SH-SY5Y (cell line): ENCODE data around the gene BMAL1.

Source experiments
- GATA2 ChIP-seq: IDR thresholded peaks from 2 replicates; pipeline ENCODE4 v1.6.1; 2011; ENCODE audit warnings: mild to moderate bottlenecking, low read depth, low read length
- GATA3 ChIP-seq: IDR thresholded peaks from 2 replicates; pipeline ENCODE4 v1.6.1; 2011; ENCODE audit warnings: low read depth, mild to moderate bottlenecking, low read length, moderate library complexity

The BMAL1 gene

DNA sequence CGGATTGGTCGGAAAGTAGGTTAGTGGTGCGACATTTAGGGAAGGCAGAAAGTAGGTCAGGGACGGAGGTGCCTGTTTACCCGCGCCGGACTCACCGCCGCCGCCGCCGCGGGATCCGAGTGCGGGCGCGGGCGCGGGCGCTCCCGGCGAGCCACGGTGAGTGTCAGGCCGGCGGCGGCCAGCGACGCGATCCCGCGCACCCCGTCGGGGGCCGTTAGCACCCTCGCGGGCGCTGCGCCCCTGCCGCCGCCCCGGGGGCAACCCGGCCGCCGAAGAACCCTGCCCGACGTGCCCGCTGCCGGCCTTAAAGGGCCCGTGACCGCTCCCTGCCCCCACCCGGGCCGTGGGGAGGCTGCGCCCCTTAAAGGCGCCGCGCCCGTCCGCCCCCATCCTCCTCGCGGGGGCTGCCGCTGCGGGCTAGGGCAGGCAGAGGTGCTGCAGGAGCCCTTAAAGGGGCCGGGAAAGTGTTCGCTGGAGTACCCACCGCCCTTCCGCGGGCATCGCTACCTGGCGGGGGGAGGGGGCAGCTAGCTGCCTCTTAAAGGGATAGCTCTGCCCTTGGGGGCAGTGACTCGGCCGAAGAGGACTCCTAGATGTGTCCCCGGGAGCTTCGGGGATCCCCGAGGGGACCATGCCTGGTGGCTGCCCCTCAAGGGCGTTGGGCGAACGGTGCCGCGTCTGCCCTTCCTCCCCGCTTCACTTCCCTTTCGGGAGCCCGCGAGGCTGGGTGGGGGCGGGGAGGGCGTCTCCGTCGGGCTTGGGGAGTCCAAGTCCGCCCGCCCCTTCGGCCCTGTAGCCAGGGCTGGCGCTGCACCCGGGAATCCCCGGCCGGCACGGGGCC lies at the start of gene BMAL1:
TSS of gene BMAL1 (plus strand) at position 23 of the 841 bp plus-strand sequence. CDS start 76,519 bp downstream, outside the sequence.
- TF ChIP-seq GATA2 (no peak), GATA3 (no peak)

GRCh38 chr11:13228572-13228971 lies 49.0 kb upstream of the BMAL1 start:
- TF ChIP-seq GATA2 (no peak), GATA3 (no peak)

GRCh38 chr11:13229136-13229535 lies 48.5 kb upstream of the BMAL1 start:
- TF ChIP-seq GATA2: no peak
- no peak for TF ChIP-seq GATA3

DNA sequence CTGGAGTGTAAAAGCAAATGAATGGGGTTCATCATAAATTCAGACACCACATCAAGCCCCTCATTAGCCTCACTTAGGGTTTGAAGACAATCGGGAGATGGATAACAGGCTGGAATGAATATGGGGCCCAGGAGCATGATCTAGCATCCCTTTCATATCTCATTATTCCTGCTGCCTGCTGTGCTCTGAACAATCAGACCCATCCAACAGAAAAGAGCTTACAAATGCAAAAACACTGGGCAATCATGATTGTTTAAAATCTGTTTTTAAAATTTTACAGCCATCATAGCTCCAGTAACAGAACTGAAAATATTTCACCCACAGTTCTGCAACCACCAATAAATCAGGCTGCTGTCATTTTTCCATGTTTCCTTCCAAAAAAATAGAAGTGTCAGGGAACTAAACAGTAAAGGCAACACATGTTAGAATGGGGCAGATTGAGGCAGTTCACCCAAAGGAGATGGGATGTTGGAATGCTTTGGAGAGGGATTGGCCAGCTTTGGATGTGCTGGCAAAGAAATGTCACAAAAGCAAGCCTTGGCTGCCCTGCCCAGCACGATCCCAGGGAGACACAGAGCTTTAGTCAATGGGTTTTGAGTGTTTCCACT lies 47.8 kb upstream of the BMAL1 start:
- TF ChIP-seq GATA3 (no peak), GATA2 (no peak)

GRCh38 chr11:13233173-13233745 lies 44.3 kb upstream of the BMAL1 start:
- TF ChIP-seq GATA3 (no peak), GATA2 (no peak)

GRCh38 chr11:13235895-13236294 lies 41.7 kb upstream of the BMAL1 start:
- TF ChIP-seq GATA3: no peak
- no peak for TF ChIP-seq GATA2

DNA sequence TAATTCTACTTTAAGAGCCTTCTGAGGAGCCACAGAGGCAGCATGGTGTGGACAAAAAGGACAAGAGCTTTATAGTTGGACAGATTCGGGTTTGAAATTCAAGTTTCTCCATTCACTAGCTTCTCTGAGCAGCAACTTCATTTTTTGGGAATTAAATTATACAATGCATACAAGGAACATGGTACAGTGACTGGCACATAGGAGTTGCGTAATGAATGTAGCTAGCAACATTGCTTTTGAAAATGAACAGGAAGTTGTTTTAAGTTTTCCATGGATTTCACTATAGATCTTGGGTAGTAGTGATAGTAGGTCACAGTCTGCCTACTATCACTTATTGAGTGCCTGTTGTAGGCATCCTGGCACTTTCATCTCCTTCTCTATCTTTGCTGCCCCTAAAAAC lies 41.0 kb upstream of the BMAL1 start:
- TF ChIP-seq GATA3 (no peak), GATA2 (no peak)

- no peak for TF ChIP-seq GATA2
- no peak for TF ChIP-seq GATA3
Observed at GRCh38 chr11:13237761-13238160, 39.8 kb upstream of the BMAL1 start.

GRCh38 chr11:13238879-13239514 lies 38.6 kb upstream of the BMAL1 start:
- no peak for TF ChIP-seq GATA3
- no peak for TF ChIP-seq GATA2

- TF ChIP-seq GATA2: no peak
- TF ChIP-seq GATA3: no peak
Observed at GRCh38 chr11:13242564-13242963, 35.0 kb upstream of the BMAL1 start.

DNA sequence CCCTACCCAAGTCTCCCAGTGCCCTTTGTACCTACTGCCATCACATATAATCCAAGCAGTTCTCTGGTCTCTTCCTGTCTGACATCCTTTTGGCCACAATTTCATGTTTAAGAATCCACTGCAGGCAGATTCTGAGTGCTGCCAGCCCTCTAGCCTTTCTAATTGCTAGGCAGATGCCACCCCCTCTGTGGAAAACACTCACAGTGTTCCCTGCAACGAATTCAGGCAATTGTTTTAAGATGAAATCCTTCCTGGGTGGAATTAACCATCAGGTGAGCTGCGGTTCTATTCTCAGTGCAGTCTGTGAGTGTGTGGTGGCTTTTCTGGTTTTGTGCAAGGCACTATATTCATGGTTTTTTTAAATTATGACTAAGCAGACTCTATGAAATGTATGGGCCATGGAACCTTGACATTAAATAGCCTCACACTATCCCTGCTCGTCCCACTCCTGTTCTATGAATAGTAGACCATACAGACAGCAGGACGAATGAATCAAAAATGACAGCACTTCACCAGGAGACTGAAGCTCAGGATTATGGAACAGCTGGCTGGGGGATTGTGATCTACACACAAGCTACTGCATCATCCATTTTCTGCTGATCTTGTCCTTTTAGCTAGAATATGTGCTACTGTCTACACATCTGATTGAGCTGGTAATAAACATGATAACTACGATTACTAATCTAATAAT lies 29.8 kb upstream of the BMAL1 start:
- no peak for TF ChIP-seq GATA2
- TF ChIP-seq GATA3: no peak

DNA sequence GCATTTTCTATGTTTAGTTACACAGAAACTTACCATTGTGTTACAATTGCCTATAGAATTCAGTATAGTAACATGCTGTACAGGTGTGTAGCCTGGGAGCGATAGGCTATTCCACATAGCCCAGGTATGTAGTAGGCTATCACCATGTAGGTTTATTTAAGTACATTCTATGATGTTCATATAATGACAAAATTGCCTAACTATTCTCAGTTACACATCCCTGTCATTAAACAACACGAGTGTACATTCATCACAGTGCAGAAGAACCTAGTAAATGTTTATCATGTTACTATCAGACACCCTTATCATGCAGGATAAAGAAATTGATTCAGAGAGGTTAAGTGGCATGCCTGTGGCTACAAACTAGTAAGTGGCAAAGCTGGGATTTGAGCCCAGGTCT lies 28.4 kb upstream of the BMAL1 start:
- TF ChIP-seq GATA2: no peak
- TF ChIP-seq GATA3: no peak

GRCh38 chr11:13249992-13250391 lies 27.6 kb upstream of the BMAL1 start:
- TF ChIP-seq GATA2 (no peak), GATA3 (no peak)

GRCh38 chr11:13251966-13252365 lies 25.6 kb upstream of the BMAL1 start:
- TF ChIP-seq GATA2 (no peak), GATA3 (no peak)

DNA sequence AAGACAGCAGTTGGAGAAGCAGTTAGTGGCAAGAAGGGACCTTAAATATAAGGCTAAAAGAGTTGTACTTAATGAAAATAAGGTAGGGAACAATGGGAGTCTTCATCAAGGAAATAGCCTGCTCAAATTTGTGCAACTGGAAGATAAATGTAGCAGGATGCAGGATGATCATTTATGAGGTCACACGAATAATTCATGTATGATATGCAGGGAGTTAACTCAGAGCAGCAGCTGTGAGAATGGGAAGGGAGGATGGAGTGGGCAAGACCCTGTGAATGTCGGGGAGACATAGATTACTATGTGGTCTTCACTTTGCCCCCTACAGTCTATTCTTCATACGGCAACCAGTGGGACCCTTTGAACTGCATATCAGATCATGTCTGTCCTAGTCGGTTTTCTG lies 25.2 kb upstream of the BMAL1 start:
- TF ChIP-seq GATA2: no peak
- TF ChIP-seq GATA3: no peak
